GM23248 (cell line): ENCODE measurements around the gene GPA33. TPM values are rescaled to one million over a fixed set of nuclear protein-coding genes. Genes with fewer than 3 reads are reported as not detected.

Experiments
- DNase-seq: peaks from one replicate; pipeline ENCODE4 v3.0.0-alpha.2; 2015
- H2AFZ ChIP-seq: fragments of 200-600 bp; sonication (generic); 2 replicates; pipeline ENCODE4 v1.6.1; 2016; ENCODE audit warnings: antibody characterized with exemption
- H3F3A ChIP-seq: fragments of 200-600 bp; sonication (generic); 2 replicates; pipeline ENCODE4 v1.6.1; 2016; ENCODE audit warnings: mild to moderate bottlenecking, antibody characterized with exemption, mixed run types; ENCODE audit not compliant: insufficient read depth
- H3K27ac ChIP-seq: fragments of 200-600 bp; sonication (generic); 2 replicates; pipeline ENCODE4 v1.5.1; 2016; ENCODE audit warnings: mild to moderate bottlenecking
- H3K27me3 ChIP-seq: fragments of 200-600 bp; sonication (generic); replicated peaks from 2 replicates; pipeline ENCODE4 v1.6.1; 2016; ENCODE audit warnings: mild to moderate bottlenecking; ENCODE audit not compliant: insufficient read depth
- H3K36me3 ChIP-seq: fragments of 200-600 bp; sonication (generic); 2 replicates; pipeline ENCODE4 v1.6.1; 2016; ENCODE audit warnings: low read depth, mild to moderate bottlenecking
- H3K4me1 ChIP-seq: fragments of 200-600 bp; sonication (generic); 2 replicates; pipeline ENCODE4 v1.6.1; 2016; ENCODE audit warnings: mild to moderate bottlenecking; ENCODE audit not compliant: insufficient read depth
- H3K4me2 ChIP-seq: fragments of 200-600 bp; sonication (generic); one replicate; pipeline ENCODE4 v1.6.1; 2016; ENCODE audit warnings: mild to moderate bottlenecking; ENCODE audit not compliant: unreplicated experiment
- H3K4me3 ChIP-seq: fragments of 200-600 bp; sonication (generic); 2 replicates; pipeline ENCODE4 v1.5.1; 2016; ENCODE audit warnings: mild to moderate bottlenecking
- H3K79me2 ChIP-seq: fragments of 200-600 bp; sonication (generic); 2 replicates; pipeline ENCODE4 v1.6.1; 2016; ENCODE audit warnings: mild to moderate bottlenecking; ENCODE audit not compliant: insufficient read depth
- H3K9ac ChIP-seq: fragments of 200-600 bp; sonication (generic); 2 replicates; pipeline ENCODE4 v1.6.1; 2016; ENCODE audit warnings: mild to moderate bottlenecking
- H3K9me2 ChIP-seq: fragments of 200-600 bp; sonication (generic); 2 replicates; pipeline ENCODE4 v1.6.1; 2016; ENCODE audit warnings: mixed run types, mild to moderate bottlenecking, moderate library complexity; ENCODE audit not compliant: insufficient read depth
- H3K9me3 ChIP-seq: fragments of 200-600 bp; sonication (generic); one replicate; pipeline ENCODE4 v1.6.1; 2017; ENCODE audit warnings: low read depth
- H4K20me1 ChIP-seq: fragments of 200-600 bp; sonication (generic); 2 replicates; pipeline ENCODE4 v1.6.0; 2016; ENCODE audit not compliant: insufficient read depth
- EZH2 ChIP-seq: fragments of 200-600 bp; sonication (generic); IDR thresholded peaks from 2 replicates; pipeline ENCODE4 v1.6.1; 2018; ENCODE audit warnings: antibody characterized with exemption, mild to moderate bottlenecking; ENCODE audit not compliant: insufficient read depth, poor library complexity, severe bottlenecking
- EZH2phosphoT487 ChIP-seq: fragments of 200-600 bp; sonication (generic); IDR thresholded peaks from 2 replicates; pipeline ENCODE4 v1.6.1; 2018; ENCODE audit warnings: antibody characterized with exemption, moderate library complexity, mild to moderate bottlenecking, low read depth; ENCODE audit not compliant: insufficient read depth
- WGBS, 2 experiments: methylation state at CpG; one replicate each; pipeline ENCODE4 v1.1.6; 2015 to 2017; ENCODE audit warnings: low lambda C conversion rate in 2 of 2, low coverage in 1 of 2; ENCODE audit errors: missing lambda C conversion rate in 2 of 2; 5-methylcytosine and 5-hydroxymethylcytosine counted together
- in situ Hi-C: fragments of 300-500 bp; cut with MboI; formaldehyde crosslinking; loops from 2 replicates; pipeline ENCODE4 v1.15.0; 2020
- polyA plus RNA-seq: library from polyadenylated mRNA; unstranded; fragments of >200 nt; fragmentation: Nextera tagmentation; extraction: Ambion mirVana; gene quantifications from 2 replicates; pipeline ENCODE4 v1.2.1, GENCODE V29; 2016
- total RNA-seq: library from RNA; depleted of rRNA; stranded (reverse); fragments of >200 nt; shearing (Covaris generic); gene quantifications from 2 replicates; pipeline ENCODE4 v1.2.3, GENCODE V29; 2014

Gene GPA33
- total and polyA plus RNA-seq, 2 experiments from 2014 or later: not detected

DNA sequence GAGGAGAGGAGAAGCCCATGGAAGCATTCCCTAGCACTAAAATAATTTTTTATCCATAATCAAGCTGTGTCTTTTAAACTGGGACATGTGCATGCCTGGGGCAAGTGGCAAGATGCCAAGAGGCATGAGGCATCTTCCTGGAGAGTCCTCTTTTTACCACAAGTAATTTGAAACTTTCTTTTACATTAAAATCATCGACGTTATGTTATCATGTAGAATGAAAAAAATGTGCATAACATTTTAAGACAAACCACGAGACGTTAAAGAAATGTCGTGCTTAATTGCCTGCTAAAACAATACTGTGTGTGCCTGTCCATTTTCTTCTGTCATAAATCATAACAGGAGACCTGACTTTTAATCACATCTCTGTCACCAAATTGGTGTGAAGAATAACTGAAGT, 5.2 kb upstream of the GPA33 start:
- in situ Hi-C loops: loop anchor here (25.0 kb wide), 1 partner anchor 592 kb away; no protein-coding TSS in a partner anchor
- Histone ChIP-seq H3K36me3 (no peaks in the 10 kb centered on the region), H3K9me2 (no peaks in the 10 kb centered on the region), H3F3A (no peaks in the 10 kb centered on the region), H3K4me1 (no peaks in the 10 kb centered on the region), H3K4me2 (peak overlapping the region; percentile 26), H3K27me3 (peaks cover 13% of the 10 kb centered on the region; the same call in 1 of the 2 replicates), H2AFZ (no peak overlapping the region), H3K79me2 (no peaks in the 10 kb centered on the region), H3K27ac (no peak overlapping the region), H3K9ac (no peak overlapping the region), H3K9me3 (no peaks in the 10 kb centered on the region), H4K20me1 (no peaks in the 10 kb centered on the region), H3K4me3 (no peak overlapping the region)
- peak; percentile 63 for DNase-seq
- no peak for TF ChIP-seq EZH2
- no peak for TF ChIP-seq EZH2phosphoT487
- 1 to 4% methylated on average over 5 of the region's 5 CpGs for WGBS, 2 experiments

DNA sequence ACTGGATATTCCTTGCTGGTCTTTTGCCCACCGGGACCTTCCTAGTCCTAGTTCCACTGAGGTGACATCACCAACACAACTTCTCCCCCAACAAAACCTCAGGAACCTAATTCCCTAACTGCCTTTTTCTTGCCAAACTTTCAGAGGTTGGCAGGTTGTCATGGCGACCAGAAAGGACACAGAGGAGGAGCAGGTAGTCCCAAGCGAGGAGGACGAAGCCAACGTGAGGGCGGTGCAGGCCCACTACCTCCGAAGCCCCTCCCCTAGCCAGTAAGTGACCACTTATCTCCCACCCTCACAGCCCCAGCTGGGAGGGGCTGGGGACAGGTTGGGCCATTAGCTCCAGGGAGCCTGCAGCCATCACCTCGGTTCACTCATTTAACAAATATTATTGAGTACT, 4.5 kb upstream of the GPA33 start:
- H3K27ac ChIP-seq: no peak overlapping the region
- H3F3A ChIP-seq: no peaks in the 10 kb centered on the region
- in situ Hi-C loops: loop anchor here (25.0 kb wide), 1 partner anchor 593 kb away; no protein-coding TSS in a partner anchor
- no peak for DNase-seq
- H3K79me2 ChIP-seq: no peaks in the 10 kb centered on the region
- H3K9ac ChIP-seq: no peak overlapping the region
- no peaks in the 10 kb centered on the region for H4K20me1 ChIP-seq
- no peaks in the 10 kb centered on the region for H3K36me3 ChIP-seq
- H3K27me3 ChIP-seq: peaks cover 13% of the 10 kb centered on the region; the same call in 1 of the 2 replicates
- no peaks in the 10 kb centered on the region for H3K9me2 ChIP-seq
- no peak overlapping the region for H2AFZ ChIP-seq
- no peak overlapping the region for H3K4me3 ChIP-seq
- WGBS, 2 experiments: 71 to 76% methylated on average over 8 of the region's 8 CpGs
- TF ChIP-seq EZH2phosphoT487 (no peak), EZH2 (no peak)
- no peak overlapping the region for H3K4me2 ChIP-seq
- no peaks in the 10 kb centered on the region for H3K4me1 ChIP-seq
- H3K9me3 ChIP-seq: no peaks in the 10 kb centered on the region

DNA sequence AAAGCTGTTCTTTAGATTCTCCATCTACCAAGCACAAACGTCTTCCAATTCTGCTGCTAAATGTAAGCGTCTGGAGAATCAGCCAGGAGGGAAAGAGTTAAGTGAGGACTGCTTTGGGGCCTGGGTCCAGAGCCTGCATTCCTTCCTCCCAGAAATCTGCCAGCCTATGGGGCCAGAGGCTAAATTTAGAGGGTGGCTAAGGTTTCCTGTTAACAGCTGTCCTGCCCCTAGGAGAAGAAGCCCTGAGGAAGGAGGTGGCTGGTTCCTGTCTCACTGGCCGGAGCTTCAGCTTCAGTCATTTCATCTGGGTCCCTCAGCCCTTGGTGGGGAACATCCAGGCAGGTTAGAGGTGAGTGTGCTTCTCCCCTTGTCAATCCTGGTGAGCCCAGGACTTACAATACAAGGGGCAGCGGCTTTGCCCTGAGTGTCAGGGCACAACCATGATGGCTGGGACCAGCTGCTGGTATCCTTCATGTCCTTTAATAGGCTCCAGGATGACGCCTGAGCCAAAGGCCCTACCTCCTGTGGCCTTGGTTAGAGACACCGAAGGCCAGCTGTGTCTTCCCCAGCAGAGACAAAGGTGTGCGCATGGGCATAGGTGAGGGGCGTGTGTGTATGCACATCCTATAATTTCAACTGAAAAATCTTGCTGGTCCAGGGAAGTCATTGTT, 3.8 kb upstream of the GPA33 start, which contains the start of gene STYXL2:
Gene STYXL2 (plus strand): TSS at position 230 of the 671 bp plus-strand sequence. CDS start 775 bp downstream, outside the sequence.
- no peaks in the 10 kb centered on the region for H3K9me3 ChIP-seq
- WGBS, 2 experiments: 40 to 48% methylated on average over 8 of the region's 8 CpGs
- H3K9ac ChIP-seq: no peak within 1 kb of the TSS
- DNase-seq: no peak
- in situ Hi-C loops: loop anchor here (25.0 kb wide), 1 partner anchor 593 kb away; no protein-coding TSS in a partner anchor
- H3K36me3 ChIP-seq: no peaks in the 10 kb centered on the region
- no peak within 1 kb of the TSS for H3K27ac ChIP-seq
- no peak for TF ChIP-seq EZH2phosphoT487
- no peak for TF ChIP-seq EZH2
- no peaks in the 10 kb centered on the region for H3K79me2 ChIP-seq
- H3K27me3 ChIP-seq: peaks cover 13% of the 10 kb centered on the region; the same call in 1 of the 2 replicates
- no peaks in the 10 kb centered on the region for H3K9me2 ChIP-seq
- no peak within 1 kb of the TSS for H3K4me2 ChIP-seq
- no peaks in the 10 kb centered on the region for H4K20me1 ChIP-seq
- H3K4me3 ChIP-seq: no peak within 1 kb of the TSS
- H3F3A ChIP-seq: no peaks in the 10 kb centered on the region
- no peaks in the 10 kb centered on the region for H3K4me1 ChIP-seq
- no peak within 1 kb of the TSS for H2AFZ ChIP-seq

DNA sequence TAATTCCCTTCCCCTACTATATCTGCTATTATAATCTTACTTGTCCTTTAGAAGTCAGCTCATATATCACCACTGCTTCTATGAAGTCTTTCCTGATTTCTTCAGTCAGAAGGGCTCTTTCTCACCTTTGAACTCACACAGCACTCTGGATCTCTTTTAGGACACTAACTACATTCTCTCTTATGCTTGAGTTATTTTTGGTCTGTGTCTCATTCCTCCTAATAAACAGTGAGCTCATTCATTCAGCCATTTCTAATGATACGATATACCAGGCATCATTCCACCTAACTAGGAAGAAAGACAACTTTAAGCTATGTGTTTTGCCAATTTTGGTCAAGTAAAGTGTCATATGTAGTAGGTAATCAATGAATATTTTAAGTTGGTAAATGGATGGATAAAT, 2.5 kb upstream of the GPA33 start:
- Histone ChIP-seq H3K4me2 (no peak overlapping the region), H3K79me2 (no peaks in the 10 kb centered on the region), H4K20me1 (no peaks in the 10 kb centered on the region), H3K27me3 (peaks cover 13% of the 10 kb centered on the region; the same call in 1 of the 2 replicates), H3F3A (no peaks in the 10 kb centered on the region), H3K9ac (no peak overlapping the region), H3K4me3 (no peak overlapping the region), H3K27ac (no peak overlapping the region), H3K4me1 (no peaks in the 10 kb centered on the region), H3K36me3 (no peaks in the 10 kb centered on the region), H3K9me3 (no peaks in the 10 kb centered on the region), H3K9me2 (no peaks in the 10 kb centered on the region), H2AFZ (no peak overlapping the region)
- no peak for TF ChIP-seq EZH2phosphoT487
- TF ChIP-seq EZH2: no peak
- in situ Hi-C loops: loop anchor here (25.0 kb wide), 1 partner anchor 595 kb away; no protein-coding TSS in a partner anchor
- 21 to 31% methylated on average over 1 of the region's 1 CpG for WGBS, 2 experiments
- no peak for DNase-seq
